ENCODE measurements around the gene MUC6.

Gene MUC6

DNA sequence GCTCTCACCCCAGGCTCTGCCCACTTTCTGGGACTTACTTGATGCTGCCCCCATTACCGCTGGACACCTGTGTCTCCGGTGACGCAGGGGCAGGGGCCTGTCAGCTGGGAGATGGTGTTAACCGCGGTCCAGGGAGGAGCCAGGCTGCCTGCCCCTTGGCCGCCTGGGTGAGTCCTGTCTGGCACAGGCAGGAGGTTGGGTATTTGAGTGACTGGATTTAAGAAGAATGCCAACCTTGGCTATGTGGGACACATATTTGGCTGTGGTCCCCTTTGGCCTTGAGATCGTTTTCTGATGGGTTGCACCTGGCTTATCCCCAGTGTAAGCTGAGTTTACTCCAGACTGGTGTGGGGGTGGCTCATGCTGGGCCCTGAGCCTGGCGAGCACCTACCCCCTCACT is 2.5 kb downstream of the MUC6 start:
- H3K27me3 ChIP-seq (replicated peaks; ENCODE audit: control insufficient read depth, insufficient read depth, low read length): no peaks in the 10 kb centered on the region; the same call in 1 of the 2 replicates
- H3K4me3 ChIP-seq (replicated peaks; ENCODE audit: low read depth, low read length): no peak overlapping the region
- TF ChIP-seq, protein P1, sequence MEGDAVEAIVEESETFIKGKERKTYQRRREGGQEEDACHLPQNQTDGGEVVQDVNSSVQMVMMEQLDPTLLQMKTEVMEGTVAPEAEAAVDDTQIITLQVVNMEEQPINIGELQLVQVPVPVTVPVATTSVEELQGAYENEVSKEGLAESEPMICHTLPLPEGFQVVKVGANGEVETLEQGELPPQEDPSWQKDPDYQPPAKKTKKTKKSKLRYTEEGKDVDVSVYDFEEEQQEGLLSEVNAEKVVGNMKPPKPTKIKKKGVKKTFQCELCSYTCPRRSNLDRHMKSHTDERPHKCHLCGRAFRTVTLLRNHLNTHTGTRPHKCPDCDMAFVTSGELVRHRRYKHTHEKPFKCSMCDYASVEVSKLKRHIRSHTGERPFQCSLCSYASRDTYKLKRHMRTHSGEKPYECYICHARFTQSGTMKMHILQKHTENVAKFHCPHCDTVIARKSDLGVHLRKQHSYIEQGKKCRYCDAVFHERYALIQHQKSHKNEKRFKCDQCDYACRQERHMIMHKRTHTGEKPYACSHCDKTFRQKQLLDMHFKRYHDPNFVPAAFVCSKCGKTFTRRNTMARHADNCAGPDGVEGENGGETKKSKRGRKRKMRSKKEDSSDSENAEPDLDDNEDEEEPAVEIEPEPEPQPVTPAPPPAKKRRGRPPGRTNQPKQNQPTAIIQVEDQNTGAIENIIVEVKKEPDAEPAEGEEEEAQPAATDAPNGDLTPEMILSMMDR (IDR thresholded peaks at IDR 0.05; ENCODE audit: insufficient read depth, low read length, poor library complexity, severe bottlenecking): no peak
- H3K36me3 ChIP-seq (ENCODE audit: control insufficient read depth, insufficient read depth, low read length): no peaks in the 10 kb centered on the region
- no peak for DNase-seq (ENCODE audit: extremely low read depth, insufficient read length)

DNA sequence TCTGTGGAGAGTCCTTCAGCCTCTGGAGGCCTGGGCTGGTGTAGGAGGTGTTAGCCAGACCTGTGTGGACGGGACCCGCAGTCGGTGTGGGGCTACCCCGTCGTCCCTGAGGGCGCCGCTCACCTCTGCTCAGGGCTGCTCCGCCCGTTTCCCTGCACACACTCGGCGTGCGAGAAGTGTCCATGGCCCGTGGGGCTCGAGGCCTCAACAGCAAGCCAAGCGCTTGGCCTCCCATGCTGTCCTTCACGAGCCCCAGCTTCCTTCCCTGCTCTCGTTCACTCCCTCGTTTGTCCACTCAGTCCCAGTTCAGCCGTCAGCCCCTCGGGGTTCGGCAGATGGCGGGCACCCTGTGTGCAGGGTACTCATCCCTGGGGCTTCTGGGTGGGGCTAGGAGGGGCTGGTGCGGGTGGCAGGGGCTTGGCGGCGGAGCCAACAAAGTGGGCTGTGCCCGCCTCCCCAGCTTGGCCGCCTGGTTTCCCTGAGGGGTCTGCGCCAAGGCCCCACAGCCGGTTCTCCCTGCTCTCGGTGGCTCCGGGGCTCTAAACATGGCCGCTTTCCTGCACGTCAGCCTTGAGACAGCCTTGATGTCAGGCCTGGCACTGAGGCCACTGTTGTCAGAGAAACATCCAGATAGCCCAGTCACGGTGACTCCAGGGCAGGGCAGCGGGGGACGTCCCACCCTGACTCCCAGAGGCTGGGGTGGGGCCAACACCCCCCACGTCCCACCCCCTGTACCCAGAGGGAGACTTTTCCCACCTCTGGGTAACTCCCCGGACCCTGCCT is 3.3 kb downstream of the MUC6 start:
- TF ChIP-seq, protein P1 (IDR thresholded peaks at IDR 0.05; ENCODE audit: insufficient read depth, low read length, poor library complexity, severe bottlenecking): no peak
- H3K36me3 ChIP-seq (ENCODE audit: control insufficient read depth, insufficient read depth, low read length): no peaks in the 10 kb centered on the region
- no peaks in the 10 kb centered on the region; the same call in 1 of the 2 replicates for H3K27me3 ChIP-seq (replicated peaks; ENCODE audit: control insufficient read depth, insufficient read depth, low read length)
- DNase-seq (ENCODE audit: extremely low read depth, insufficient read length): no peak
- H3K4me3 ChIP-seq (replicated peaks; ENCODE audit: low read depth, low read length): no peak overlapping the region

DNA sequence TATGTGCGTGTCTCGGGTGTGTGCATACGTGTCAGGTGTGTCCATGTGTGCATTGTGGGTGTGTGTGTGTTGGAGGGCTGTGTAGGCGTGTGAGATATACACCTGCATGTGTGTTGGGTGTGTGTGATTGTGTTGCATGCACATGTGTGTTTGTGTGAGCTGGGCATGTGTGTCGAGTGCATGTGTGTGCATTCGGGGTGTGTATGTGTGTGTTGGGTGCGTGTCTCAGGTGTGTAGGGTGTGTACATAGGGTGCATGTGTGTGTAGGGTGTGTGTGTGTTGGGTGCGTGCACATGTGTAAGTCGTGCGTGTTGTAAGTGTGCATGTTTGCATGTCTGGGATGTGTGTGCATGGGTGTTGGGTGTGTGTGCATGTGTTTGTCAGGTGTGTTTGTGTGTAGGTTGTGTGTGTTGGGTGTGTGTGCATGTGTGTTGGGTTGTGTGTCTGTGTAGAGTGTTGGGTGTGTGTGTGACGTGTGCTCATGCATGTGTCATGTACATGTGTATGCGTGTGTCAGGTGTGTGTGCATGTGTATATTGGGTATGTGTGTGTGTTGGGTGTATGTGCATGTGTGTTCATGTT is 4.1 kb downstream of the MUC6 start:
- Histone ChIP-seq H3K4me3 (replicated peaks; ENCODE audit: low read depth, low read length) (no peak overlapping the region), H3K36me3 (ENCODE audit: control insufficient read depth, insufficient read depth, low read length) (no peaks in the 10 kb centered on the region), H3K27me3 (replicated peaks; ENCODE audit: control insufficient read depth, insufficient read depth, low read length) (no peaks in the 10 kb centered on the region; the same call in 1 of the 2 replicates)
- TF ChIP-seq, protein P1 (IDR thresholded peaks at IDR 0.05; ENCODE audit: insufficient read depth, low read length, poor library complexity, severe bottlenecking): no peak
- no peak for DNase-seq (ENCODE audit: extremely low read depth, insufficient read length)

DNA sequence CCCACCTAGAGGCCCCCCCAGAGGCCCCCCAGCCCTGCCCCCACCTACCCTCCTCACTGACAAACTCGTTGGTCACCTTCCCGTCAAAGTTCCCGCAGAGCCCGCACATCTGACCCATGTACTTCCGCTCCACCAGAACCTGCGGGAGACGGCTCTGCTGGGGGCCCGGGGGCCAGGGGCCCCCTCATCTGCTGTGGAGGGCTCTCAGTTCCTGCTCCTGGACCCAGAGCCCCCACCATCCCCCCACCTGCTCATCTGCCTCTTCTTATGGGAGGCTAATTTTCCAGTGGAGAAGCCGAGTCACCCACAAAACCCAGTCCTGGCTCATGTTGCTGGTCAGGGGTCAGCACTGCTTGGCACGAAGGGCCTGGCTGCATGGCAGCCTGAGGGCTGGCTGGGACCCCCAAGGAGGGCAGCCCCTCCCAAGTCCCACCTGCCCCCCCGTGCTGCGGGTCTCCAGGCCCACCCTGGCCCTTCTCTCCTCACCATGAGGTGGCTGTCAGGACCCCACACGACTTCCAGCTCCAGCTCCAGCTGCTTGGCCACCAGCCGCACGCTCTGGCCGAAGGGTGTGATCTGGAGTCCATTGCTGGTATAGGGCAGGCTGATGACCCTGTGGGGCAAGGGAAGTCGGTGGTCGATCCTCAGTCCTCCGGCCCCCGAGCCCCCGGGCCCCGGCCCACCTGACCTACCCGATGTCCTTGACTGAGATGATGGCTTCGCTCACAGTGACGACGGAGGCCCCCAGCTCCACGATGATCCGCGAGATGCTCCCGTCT is 5.2 kb downstream of the MUC6 start:
- no peaks in the 10 kb centered on the region for H3K27me3 ChIP-seq (replicated peaks; ENCODE audit: control insufficient read depth, insufficient read depth, low read length)
- TF ChIP-seq, protein P1 (IDR thresholded peaks at IDR 0.05; ENCODE audit: insufficient read depth, low read length, poor library complexity, severe bottlenecking): no peak
- no peak for DNase-seq (ENCODE audit: extremely low read depth, insufficient read length)
- no peak overlapping the region for H3K4me3 ChIP-seq (replicated peaks; ENCODE audit: low read depth, low read length)
- no peaks in the 10 kb centered on the region for H3K36me3 ChIP-seq (ENCODE audit: control insufficient read depth, insufficient read depth, low read length)

DNA sequence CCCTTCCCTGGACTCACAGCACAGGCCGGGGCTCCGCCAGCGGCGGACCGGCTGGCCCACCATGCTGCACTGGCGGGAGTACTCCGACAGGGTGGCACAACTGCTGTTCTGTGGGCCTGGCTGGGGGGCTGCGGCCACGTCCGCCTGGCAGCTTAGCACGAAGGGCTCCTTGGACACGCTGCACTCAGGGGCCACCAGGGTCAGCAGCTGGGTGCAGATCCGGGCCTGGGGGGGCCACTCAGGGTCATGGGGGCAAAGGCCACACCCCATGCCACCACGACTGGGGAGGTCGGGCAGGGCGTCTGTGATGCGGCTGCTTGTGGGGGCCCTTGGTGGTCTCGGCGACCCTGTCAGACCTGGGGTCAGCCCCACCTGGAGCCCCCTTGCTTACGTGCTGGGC is 6.0 kb downstream of the MUC6 start:
- Histone ChIP-seq H3K36me3 (ENCODE audit: control insufficient read depth, insufficient read depth, low read length) (no peaks in the 10 kb centered on the region), H3K4me3 (replicated peaks; ENCODE audit: low read depth, low read length) (no peak overlapping the region), H3K27me3 (replicated peaks; ENCODE audit: control insufficient read depth, insufficient read depth, low read length) (no peaks in the 10 kb centered on the region)
- no peak for DNase-seq (ENCODE audit: extremely low read depth, insufficient read length)
- TF ChIP-seq, protein P1 (IDR thresholded peaks at IDR 0.05; ENCODE audit: insufficient read depth, low read length, poor library complexity, severe bottlenecking): no peak

All from GM06990 (cell line).